Stimulated activated CD8-positive, alpha-beta memory T cell treated with anti-CD3 and anti-CD28 coated beads, Interleukin-2, amount 100 ng/mL, for 1 hour (primary cell): ENCODE results near the gene IL31.
"Not testable (repeated sequence)": the region's sequence is repeated elsewhere in the genome, so short reads cannot be mapped to it uniquely, and the experiment has no call there.

Source experiments
- DNase-seq, 2 donors: peaks; one replicate each; pipeline ENCODE4 v3.0.0-alpha.2; 2020; ENCODE audit warnings: low read depth in 2 of 2

The IL31 gene

GRCh38 chr12:122192441-122192840 is 18.4 kb upstream of the IL31 start:
- DNase-seq, result no peak

DNA sequence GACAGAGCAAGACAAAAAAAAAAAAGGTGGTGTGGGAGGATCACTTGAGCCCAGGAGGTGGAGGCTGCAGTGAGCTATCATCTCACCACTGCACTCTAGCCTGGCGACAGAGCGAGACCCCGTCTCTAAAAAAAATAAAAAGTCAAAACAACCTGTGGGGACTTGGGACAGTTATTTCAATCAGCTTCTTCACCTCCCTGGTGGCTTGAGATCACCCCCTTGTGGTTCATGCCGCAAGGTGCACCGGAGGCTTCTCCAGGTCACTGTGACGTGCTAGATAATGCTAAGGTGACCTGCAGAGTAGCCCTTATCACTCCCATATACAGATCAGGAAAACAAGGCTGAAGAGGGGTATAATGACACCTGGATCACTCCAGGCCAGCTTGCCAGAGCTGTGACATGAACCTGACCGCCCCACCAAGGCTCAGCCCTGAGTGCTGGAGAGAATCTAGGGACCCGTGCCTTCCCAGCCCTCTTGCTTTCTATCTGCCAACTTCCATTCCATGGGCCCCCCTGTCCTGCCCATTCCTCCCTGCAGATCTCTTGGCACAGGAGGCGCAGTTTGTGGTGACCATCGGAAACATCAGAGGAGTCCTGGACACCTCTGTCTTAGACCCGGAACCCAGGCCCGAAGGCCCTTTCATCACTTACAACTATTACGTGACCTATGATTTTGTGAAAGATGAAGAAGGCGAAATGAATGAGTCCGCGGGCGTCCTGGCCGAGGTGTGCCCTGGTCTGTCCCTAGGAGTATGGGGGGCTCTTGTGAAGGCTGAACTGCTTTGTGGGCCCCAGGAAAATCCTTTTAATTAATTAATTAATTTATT is 17.0 kb upstream of the IL31 start:
- DNase-seq, result peak; percentile 27 to 41

GRCh38 chr12:122189626-122190475 is 15.8 kb upstream of the IL31 start:
- no peak for DNase-seq

- no peak for DNase-seq
Measured at GRCh38 chr12:122187466-122187865, 13.4 kb upstream of the IL31 start.

- no peak for DNase-seq
Measured at GRCh38 chr12:122185494-122186082, 11.6 kb upstream of the IL31 start.

GRCh38 chr12:122185079-122185478 is 11.1 kb upstream of the IL31 start:
- no peak for DNase-seq

GRCh38 chr12:122184517-122184916 is 10.5 kb upstream of the IL31 start:
- no peak for DNase-seq

DNA sequence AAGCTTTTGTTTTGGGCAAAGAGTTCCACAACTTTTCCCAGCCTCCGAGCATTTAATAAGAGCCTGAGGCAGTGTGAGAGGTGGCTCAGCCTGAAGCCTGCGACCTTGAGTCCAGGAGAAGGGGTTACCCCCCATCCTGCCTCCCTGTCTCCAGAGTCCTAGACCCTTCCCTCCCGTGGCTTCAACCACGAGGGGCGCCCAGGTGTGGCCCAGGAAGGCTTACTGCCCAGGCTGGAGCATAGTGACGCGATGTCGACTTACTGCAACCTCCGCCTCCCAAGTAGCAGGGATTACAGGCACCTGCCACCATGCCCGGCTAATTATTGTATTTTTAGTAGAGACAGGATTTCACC is 9.5 kb upstream of the IL31 start:
- DNase-seq, result no peak

DNA sequence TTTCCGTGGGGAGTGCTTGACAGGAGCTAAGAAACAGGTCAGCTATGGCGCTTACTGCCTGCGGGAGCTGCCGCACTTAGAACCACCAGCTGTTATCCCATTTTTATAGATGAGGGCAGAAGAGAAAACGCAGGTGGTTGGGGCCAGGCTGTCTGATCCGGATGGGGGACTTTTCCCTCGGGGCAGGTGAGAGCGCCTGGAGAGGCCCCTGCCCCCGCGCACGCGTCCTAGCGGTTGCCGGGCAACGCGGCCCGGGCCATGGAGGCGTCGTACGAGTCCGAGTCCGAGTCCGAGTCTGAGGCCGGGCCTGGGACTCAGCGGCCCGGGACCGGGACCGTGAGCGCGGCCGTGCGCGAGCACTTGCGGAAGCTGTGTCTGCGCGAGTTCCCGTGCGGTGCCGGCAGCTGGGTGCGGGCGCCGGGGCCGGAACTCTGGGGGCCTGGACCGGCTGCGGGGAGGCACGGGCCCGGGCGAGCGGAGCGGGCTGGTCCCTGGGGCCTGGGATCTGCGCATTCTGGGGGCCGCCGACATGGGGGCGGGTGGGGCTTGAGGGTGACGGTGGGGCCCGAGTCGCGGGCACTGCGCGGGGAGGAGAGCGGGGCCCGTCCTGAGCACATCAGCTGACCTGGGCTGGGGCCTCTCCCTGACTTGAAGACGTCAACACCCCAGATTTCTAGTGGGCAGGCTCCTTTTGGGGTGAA is 9.0 kb upstream of the IL31 start, which contains the start of gene LRRC43:
Gene LRRC43 (plus strand): TSS at position 237 of the 701 bp plus-strand sequence. CDS start 22 bp downstream, at position 259.
- no peak for DNase-seq

DNA sequence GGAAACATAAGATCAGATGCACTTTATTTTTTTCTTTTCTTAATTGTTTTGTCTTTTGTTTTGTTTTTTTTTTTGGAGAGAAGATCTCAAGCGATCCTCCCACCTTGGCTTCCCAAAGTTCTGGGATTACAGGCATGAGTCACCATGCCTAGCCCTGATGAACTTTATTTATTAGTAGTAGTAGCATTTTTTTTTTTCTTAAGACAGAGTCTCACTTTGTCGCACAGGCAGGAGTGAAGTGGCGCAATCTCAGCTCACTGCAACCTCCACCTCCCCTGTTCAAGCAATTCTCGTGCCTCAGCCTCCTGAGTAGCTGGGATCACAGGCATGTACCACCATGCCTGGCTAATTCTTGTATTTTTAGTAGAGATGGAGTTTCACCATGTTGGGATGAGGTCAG is 2.5 kb upstream of the IL31 start:
- DNase-seq, result not testable (repeated sequence)

DNA sequence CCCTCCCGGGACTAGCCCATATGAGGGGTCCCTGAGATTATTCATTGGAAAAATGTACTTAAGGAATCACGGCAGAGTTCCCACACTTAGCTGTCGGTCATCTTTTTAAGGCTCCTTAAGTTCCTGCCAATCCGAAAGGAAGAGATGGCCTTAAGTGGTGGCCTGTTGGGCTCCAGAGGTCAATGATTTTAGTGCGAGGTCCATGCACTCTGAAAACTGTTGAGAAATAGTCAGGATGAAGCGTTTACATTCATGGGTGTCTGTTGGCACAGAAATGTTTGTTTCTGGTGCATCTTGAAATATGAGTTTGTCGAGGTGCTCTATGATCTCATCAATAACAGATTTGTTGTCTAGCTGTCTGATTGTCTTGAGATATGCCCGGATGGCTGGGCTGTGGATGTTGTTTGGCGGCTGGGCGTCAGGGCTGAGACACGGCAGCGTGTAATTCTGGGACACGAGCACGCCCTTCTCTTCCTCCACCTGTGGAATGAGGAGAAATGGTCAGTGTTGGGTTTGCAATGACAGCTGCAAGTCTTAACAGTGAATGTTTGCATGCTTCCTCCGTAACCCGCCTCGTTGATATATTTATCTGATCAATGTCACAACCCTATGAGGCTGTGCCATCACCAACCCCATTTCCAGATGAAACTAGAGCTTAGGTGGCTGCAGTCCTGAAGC is 1.6 kb downstream of the IL31 start:
- DNase-seq, result no peak

DNA sequence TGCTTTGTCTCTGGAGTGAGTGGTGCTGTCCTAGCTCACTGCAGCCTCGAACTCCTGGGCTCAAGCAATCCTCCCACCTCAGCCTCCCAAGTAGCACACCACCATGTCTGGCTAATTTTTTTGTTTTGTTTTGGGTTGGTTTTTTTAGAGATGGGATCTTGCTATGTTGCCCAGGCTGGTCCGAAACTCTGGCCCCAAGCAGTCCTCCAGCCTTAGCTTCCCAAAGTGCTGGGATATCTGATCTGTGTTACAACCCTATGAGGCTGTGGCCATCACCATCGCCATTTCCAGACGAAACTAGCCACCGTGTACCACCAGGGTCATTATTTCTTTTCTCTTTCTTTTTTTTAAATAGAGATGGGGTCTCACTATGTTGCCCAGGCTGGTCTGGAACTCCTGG is 2.6 kb downstream of the IL31 start:
- DNase-seq, result no peak

DNA sequence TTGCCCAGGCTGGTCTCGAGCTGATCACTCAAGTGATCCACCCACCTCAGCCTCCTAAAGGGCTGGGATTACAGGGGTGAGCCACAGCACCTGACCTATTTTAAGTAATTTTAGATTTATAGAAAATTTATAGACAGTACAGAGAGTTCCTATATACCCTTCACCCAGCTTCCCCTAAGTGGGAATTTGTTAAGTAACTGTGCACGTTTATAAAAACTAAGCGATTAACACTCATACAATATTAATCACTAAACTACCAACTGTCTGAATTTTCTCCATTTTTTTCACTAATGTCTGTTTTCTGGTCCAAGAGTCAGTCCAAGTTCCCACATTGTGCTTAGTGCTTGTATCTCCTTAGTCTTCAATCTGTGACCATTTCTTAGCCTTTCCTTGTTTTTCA is 5.5 kb downstream of the IL31 start:
- DNase-seq, result no peak

GRCh38 chr12:122167356-122167925 is 6.6 kb downstream of the IL31 start:
- no peak for DNase-seq

GRCh38 chr12:122166422-122167349 is 7.3 kb downstream of the IL31 start:
- DNase-seq, result no peak

DNA sequence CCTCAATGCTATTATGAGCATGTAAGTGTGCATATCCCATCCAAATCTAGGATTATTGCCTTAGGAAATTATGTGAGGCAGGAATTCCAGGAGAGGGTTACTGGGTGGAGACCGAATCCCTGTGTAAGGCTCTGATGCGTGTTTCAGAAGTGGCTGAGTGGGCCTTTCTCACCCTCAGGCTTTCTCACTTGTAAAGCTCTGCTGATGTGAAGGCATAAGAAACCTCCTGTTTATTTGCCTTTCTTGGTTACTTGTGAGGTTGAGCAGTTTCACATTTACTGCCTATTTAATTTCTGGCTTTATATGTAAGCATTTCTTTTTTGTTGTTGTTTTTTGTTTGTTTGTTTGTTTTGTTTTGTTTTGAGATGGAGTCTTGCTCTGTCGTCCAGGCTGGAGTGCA is 11.0 kb downstream of the IL31 start:
- no peak for DNase-seq

DNA sequence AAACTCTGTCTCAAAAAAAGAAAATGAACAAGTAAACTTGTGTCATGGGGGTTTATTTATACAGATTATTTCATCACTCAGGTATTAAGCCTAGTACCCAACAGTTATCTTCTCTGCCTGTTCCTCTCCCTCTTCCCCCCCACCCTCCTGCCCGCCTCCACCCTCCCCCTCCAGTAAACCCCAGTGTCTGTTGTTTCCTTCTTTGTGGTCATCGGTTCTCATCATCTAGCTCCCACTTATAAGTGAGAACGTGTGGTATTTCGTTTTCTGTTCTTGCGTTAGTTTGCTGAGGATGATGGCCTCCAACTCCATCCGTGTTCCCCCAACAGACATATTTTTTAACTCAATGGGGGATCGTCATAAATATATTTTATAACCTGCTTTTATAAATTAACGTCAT is 12.3 kb downstream of the IL31 start:
- no peak for DNase-seq

DNA sequence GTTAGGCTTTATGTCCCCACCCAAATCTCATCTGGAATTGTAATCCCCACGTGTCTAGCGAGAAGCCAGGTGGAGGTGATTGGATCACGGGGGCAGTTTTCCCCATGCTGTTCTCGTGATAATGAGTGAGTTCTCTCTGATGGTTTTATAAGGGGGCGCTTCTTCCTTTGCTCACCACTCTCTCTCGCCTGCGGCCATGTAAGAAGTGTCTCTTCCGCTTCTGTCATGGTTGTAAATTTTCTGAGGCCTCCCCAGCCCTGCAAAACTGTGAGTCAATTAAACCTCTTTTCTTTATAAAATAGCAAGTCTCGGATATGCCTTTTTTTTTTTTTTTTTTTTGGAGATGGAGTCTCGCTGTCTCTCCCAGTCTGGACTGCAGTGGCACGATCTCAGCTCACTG is 13.3 kb downstream of the IL31 start:
- no peak for DNase-seq

GRCh38 chr12:122159882-122160281 is 14.1 kb downstream of the IL31 start:
- DNase-seq, result no peak

DNA sequence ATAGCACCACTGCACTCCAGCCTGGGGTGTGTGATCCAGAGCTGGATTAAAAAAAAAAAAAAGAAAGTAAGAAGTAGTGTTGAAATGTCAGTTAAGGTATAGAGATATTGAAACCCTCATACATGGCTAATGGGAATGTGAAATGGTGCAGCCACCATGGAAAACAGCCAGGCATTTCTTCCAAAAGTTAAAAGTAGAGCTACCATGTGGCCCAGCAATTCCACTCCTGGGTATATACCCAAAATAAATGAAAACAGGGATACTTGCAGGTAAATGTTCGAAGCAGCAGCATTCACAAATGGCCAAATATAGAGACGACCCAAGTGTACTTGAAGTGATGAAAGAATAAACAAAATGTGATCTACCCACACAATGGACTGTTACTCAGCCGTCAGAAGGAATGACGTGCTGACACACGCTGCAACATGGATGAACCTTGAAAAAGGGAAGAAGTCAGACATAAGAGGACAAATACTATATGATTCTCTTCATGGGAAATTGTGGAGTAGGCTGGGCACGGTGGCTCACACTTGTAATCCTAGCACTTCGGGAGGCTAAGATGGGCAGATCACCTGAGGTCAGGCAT is 15.2 kb downstream of the IL31 start:
- DNase-seq, result no peak
